ENCODE measurements around the gene KATNAL1.
"Not testable (repeated sequence)": the region's sequence is repeated elsewhere in the genome, so short reads cannot be mapped to it uniquely, and the experiment has no call there.

Gene KATNAL1

DNA sequence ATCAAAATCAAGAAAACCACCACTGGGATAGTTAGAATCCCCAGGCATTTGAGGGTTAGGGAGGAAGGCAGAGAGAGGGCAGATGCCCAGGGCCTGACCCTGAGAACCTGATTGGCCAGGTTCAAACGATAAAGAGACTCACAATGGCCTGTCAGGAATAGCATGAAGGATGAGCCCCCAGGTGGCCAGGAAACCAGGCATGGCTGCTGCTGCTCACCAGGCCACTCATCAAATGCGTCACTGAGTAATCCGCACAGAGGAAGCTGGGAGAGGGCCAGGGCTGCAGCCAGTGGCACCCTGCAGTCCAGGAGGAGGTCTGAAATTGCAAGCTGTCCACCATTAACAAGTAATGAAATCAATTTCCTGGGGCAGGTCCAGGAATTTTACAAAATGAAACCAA, 111.3 kb downstream of the KATNAL1 start:
- DNase-seq: no peak

DNA sequence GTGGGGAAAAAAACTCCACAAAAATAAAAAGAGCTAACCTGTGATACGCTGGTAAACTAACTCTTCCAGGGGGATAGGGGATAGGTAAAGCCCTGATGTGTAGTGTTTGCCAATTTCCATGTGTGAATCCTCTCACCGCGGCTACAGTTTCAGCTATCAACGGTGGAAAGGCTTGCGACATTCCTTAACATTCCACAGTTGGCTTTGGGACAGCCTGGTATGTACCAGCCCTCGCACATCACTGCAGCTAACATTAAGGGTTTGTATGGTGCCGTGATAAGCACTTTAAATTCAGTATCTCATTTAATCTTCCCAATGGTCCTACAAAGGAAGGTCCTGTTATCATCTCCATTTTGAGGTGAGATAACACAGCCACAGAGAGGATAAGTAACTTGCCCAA, 112.4 kb downstream of the KATNAL1 start:
- no peak for DNase-seq

DNA sequence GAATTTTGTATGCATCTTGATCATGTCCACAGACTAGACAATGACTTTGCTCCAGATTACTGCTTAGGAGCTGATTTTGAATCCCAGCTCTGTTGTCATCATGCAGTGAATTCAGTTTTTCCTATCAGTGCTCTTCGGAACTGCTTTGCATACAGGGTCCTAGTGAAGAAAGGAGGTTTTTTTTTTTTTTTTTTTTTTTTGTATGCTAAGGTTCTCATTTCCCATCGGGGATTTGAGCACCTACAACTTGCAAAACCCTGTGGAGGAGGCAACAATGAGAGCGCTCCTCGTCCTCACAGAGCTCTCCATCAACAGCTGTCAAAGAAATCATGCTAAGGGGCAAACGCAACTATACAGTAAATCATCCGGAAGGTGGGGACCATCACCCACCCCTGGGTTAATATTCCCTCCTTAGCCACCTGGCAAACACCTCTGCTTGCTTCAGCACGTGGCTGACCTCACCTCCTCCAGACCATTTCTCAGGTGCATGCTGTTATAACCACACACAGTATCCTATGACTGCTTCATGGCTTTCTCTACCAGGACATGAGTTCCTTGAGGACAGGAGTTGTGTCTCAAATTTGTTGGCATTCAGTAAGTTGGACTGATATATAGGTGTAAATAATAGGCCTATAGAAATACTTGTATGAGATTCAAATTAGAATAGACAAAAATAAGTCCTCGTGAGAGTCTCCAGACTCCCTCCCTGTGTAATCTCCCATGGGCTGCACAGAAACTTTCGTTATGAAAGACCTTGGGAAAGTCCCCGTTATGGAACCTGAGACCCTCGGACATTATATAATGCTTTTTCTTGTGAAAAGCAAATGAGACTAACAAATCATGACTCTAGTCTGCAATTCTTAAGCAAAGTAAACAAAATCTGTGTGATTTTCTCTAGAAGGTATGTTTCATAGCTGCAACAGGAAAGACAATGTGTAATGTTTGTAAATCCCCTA, 113.8 kb downstream of the KATNAL1 start:
- no peak for DNase-seq

DNA sequence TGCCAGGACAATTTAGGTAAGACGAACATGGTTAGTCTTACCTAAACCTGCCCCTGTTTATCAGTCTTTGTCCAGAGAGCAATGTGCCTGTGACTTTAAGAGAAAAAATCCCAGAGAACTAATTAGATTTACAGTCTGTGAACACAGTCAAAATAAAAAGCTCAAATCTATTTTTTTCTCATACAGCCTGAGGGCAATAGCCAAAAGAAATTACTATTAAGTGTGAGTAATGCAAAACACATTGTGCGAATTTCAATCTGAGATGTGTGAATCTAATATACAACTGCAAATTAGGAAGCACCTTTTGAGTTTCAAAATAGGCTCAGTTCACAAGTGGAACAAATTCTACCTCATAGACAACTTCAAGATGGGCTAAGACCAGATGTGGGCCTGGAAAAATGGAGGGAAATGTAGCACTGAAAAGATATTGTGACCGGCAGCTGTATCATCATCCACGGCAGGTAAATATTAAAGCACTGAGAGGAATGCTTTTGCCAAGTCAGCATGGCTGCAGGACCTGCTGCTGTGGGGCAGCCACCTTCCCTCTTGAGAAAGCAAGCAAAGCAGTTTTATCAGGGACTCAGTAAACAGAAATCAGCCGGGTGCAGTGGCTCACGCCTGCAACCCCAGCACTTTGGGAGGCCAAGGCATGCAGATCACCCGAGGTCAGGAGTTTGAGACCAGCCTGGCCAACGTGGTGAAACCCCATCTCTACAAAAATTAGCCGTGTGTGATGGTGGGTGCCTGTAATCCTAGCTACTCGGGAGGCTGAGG, 114.8 kb downstream of the KATNAL1 start:
- DNase-seq: no peak

DNA sequence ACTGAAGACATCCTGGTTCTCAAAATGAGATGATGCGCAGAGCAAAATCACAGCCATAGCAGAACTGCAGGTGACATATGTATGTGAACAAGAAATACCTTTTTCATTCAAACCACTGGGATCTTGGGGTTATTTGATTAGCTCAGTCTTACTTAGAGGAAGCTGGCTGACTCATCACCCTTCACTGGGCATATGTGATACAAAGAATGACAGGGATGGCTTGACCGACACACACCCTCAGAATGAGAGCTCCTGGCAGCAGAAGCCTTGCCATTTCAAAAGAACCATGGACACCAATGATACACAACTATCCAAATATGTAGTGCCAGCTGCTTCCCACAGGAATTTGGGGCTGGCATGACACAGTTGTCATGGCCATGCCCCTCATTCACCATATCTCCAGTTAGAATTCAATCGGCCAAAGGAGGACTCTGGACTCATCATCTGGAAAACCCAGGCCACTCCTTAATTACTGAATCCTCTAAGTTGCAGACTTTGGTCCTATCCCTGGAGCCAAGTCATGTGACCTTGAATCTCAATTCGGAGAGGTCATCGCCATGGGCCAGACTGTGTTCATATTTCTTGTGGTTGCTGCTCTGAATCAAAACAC, 115.8 kb downstream of the KATNAL1 start:
- DNase-seq: no peak

DNA sequence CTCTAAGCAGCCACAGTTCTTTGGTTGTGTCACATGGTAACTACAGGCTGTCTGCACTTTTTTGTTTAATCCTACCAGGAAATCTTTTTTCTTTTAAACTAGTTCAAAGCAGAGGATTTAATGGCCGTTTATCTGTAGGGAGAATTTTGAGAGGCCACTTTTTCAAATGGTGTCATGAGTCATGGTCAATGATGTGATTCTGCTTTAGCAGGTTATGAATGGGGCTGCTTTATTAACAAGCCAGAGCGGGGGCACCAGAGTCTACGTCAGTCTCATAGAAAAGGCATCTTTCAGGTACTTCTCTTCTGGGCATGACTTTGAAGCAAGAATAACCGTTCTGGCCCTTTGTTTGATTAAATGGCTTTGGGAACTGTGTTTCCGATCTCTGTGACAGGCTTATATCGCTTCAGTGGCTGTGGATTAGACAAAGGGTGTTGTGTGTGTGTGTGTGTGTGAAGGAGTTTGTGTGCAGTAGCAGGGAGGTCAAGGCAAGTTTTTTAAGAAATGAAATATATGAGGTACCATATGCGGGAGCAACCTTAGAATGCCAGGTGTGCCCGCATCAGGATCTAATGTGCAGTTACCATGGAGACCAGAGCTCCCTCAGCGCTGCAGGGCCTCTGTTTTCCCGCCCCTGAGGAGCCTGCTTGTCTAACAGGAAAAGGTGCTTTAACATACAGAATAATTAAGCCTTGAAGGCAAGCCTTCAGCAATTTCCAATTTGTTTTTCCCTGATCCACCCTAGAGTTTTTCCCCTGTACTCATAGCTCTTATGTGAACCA, 120.5 kb downstream of the KATNAL1 start:
- no peak for DNase-seq

DNA sequence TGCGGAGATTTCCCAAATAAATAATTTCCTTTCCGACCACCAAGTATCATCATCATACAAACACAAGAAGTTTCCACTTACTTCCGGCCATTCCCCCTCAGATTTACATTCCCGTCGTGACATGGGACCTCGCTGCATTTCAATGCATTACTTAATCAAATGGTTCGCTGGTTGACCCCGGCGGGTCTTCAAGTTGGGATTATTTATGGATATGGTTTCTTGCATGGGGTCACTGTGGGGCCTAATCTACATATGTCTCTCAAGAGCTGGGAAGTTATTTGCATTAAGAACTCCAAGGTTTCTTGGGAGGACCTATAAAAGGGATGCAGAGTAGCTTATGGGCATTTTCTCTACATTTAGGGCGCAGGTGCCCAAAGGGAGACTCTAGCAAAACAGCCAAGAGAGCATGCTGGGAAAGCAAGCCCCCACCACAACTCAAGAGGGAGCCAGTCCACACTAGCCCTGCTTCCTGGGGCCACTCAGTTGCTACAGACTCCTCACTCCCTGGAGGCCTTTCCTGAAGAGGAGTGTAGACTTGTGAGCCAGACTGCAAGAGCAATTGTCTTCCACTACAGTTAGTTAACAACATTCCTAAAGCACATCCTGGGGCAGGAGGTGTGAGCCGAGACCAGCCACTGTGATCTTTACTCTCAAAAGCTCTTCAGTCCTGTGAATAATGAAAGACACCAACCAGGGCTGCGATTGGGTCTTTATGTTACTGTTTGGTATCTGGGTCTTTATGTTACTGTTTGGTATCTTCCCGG, 125.3 kb downstream of the KATNAL1 start:
- DNase-seq: no peak

GRCh38 chr13:30179597-30180276, 127.6 kb downstream of the KATNAL1 start:
- no peak for DNase-seq

- DNase-seq: no peak
Observed at GRCh38 chr13:30178976-30179375, 128.4 kb downstream of the KATNAL1 start.

- no peak for DNase-seq
Observed at GRCh38 chr13:30175166-30175565, 132.2 kb downstream of the KATNAL1 start.

DNA sequence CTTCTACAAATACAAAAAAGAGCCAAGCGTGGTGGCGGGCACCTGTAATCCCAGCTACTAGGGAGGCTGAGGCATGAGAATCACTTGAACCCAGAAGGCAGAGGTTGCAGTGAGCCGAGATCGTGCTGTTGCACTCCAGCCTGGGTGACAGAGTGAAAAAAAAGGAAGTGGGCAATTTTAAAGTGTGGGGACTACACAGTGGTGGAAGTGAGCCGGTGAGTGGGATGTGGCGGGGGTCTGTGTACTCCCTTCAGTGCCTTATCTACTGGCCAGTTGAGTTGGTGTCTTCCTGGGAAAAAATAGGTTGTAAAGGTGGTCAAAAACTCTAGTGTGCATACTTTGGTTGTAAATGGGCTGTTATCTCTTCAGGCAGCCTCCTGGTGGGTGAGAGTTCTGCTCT, 133.1 kb downstream of the KATNAL1 start:
- DNase-seq: not testable (repeated sequence)

GRCh38 chr13:30173303-30173610, 134.1 kb downstream of the KATNAL1 start:
- DNase-seq: no peak

DNA sequence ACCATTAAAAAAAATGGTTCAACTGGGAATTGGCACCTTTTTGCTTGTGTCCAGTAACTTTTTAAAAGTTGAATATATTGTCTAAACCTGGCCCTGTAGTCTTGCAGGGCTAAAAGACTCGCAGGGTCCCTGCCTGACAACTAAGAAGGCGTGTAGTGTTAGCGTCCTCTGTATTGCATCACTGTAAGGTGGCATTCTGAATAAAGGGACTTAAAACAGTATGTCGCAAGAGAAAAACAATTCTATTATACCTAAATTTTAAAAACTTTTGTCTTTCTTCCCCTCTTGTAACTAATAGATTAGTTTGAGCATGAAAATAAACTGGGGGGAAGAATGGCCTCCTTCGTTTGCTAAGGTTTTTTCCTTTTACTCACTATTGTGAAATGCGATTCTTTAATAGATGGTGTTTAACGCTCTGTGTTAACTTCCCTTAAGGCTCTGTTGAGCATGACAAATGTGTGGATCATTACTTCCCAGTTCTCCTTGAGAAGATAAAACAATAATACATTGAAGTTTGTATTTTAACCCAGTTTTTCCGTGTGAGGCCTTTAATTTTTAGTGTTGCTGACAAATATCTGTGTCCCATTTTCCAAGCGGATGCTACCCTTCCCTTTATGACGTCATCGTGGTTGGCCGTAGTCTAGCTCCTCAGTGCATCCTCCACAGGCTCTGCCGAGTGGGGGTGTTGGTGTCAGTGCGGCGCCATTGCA, 134.6 kb downstream of the KATNAL1 start:
- peak; percentile 87 for DNase-seq

GRCh38 chr13:30170569-30170968, 136.8 kb downstream of the KATNAL1 start:
- no peak for DNase-seq

DNA sequence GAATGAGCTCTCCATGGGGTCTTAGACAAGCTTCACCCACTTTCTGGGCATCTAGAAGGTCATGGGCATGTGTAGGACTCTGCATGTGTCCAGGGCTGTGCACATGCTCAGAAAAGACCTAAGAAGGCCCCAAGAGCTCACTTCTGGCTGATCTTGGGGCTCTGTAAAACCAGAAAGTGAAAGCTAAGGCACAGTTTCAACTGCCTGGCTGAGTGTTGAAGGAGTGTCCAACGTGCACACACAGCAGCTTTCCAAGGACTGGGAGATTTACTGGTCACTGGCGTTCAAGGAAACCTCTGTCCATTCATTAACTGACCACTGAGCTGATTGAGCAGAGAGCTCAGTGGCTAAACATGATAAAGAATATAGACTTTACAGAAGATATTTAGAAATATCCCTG, 137.9 kb downstream of the KATNAL1 start:
- DNase-seq: peak; percentile 22

DNA sequence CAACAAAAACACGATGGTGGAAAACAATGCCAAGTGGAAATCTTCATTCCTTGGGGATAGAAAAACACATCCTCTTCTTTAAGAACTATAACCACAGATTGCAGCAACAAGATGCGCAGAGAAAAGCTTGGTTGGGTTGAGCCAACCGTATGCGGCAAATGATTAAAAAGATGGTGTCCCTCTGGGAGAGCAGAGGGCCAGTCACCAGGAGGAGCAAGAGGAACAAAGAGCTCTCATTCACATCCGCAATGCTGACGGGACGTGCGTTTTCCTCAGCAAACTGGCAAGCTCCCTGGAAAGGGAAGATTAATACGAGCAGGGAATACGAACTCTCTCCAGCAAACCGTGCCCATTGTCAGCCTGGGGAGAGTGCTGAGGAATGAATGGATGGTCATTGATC, 141.6 kb downstream of the KATNAL1 start:
- DNase-seq: no peak

DNA sequence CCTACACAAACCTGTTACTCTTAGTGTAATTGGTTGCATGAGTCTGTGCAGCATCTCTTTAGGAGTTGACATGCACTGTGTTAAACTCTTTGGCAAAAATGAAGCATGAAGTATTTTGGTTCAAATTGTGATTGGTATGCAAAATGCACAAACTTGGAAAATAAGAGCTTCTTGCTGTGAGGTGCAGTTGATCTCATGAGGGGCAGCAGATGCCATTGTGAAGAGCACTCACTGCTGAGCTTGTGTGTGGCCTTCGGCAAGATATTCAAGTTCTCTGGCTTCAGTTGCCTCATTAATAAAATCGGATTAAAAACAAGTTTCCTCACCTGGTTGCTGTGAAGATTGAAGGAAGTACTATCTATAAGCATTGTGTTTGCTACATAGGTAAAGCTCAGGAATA, 142.3 kb downstream of the KATNAL1 start:
- DNase-seq: no peak

DNA sequence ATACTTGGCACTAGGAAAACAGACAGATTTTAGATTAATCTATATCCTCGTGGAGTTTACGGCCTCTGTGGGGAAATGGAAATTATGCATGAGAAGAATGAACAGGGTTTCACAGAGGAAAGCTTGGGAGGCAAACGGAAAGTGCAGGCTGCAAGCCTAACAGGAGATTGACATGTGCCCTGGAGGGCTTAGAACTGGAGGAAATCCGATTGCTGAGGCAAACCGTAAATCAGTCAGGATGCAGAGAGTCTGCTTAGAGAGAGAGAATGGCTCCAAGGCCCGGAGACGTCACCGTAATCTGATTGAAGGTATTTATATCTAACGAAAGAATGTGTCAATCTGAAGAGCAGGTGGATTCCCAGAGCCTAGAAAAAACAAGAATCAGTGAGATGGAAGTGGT, 143.2 kb downstream of the KATNAL1 start:
- DNase-seq: no peak

GRCh38 chr13:30163441-30163840, 143.9 kb downstream of the KATNAL1 start:
- no peak for DNase-seq

DNA sequence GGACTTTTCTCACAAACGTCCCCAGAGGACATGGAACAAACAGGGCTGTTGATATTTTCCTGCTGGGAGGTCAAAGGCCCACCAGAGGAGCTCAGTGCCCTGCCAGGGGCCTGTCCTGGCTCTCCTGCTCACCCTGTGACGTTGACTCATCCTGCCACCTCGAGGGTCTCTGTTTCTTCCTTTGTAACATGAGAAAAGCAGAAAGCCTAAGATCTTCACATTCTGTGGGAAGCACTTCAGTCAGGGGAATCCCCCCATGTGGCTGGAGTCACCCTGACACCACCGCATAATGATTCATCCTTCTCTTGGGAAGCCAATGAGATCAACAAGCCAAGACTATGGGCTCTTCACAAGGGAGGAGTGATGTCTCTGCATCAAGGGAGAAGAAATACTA, 147.9 kb downstream of the KATNAL1 start:
- DNase-seq: peak; percentile 58

All from kidney glomerular epithelial cell (primary cell).